HUES6 (cell line): Measurements from ENCODE around the gene BCKDHB.

Experiments
- H3K27ac ChIP-seq: 2 replicates; pipeline ENCODE4 v1.7.0; 2013; ENCODE audit warnings: low read depth, mild to moderate bottlenecking, low read length, inconsistent platforms
- H3K27me3 ChIP-seq: 2 replicates; pipeline ENCODE4 v1.6.1; 2013; ENCODE audit warnings: low read length; ENCODE audit not compliant: control insufficient read depth, insufficient read depth
- H3K36me3 ChIP-seq: 2 replicates; pipeline ENCODE4 v1.6.1; 2013; ENCODE audit warnings: low read length; ENCODE audit not compliant: control insufficient read depth, insufficient read depth
- H3K4me1 ChIP-seq: 2 replicates; pipeline ENCODE4 v1.6.1; 2013; ENCODE audit warnings: low read length; ENCODE audit not compliant: control insufficient read depth, insufficient read depth
- H3K4me3 ChIP-seq: 2 replicates; pipeline ENCODE4 v1.5.1; 2013; ENCODE audit warnings: low read depth, low read length
- H3K9ac ChIP-seq: one replicate; pipeline ENCODE4 v1.6.1; 2013; ENCODE audit warnings: mild to moderate bottlenecking, low read length
- H3K9me3 ChIP-seq: 2 replicates; pipeline ENCODE4 v1.6.1; 2013; ENCODE audit warnings: low read depth, low read length; ENCODE audit not compliant: control insufficient read depth, insufficient read depth

The BCKDHB gene

DNA sequence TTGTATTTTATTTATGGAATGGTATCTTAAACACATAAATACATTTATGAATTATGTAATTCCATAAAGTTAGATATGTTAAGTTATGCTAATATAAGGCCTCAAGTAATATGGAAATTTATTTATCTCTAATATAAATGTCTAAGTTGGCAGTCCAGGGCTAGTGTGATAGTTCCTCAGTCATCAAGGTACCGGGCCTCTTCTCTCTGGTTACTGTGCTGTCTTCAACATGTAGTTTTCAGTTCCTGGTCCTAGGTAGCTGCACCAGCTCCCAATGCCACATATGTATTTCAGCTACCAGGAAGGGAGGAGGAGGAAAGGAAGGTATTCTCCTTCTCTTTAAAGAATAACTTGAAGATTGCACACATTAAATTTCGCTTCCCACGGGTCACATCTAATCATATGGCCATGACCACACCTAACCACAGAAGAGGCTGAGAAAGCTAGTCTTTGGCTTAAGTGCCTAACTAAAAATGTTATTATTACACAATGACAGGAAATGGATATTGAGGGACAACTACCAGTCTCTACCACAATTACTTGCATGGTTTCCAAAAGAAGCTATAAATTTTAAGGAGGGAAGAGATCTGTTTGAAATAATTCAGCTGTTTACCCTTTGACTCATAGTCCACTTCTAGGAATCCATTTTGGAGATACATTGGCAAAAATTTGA, 68.6 kb downstream of the BCKDHB start:
- H3K27me3 ChIP-seq, result no peaks in the 10 kb centered on the region
- H3K4me3 ChIP-seq, result no peak overlapping the region
- H3K27ac ChIP-seq, result no peak overlapping the region
- no peaks in the 10 kb centered on the region for H3K4me1 ChIP-seq
- no peaks in the 10 kb centered on the region for H3K36me3 ChIP-seq
- no peak overlapping the region for H3K9ac ChIP-seq
- H3K9me3 ChIP-seq, result no peaks in the 10 kb centered on the region

GRCh38 chr6:80179695-80180094, 73.2 kb downstream of the BCKDHB start:
- H3K4me1 ChIP-seq, result no peaks in the 10 kb centered on the region
- H3K9ac ChIP-seq, result no peak overlapping the region
- no peaks in the 10 kb centered on the region for H3K36me3 ChIP-seq
- no peaks in the 10 kb centered on the region for H3K27me3 ChIP-seq
- H3K9me3 ChIP-seq, result no peaks in the 10 kb centered on the region
- H3K27ac ChIP-seq, result no peak overlapping the region
- no peak overlapping the region for H3K4me3 ChIP-seq

DNA sequence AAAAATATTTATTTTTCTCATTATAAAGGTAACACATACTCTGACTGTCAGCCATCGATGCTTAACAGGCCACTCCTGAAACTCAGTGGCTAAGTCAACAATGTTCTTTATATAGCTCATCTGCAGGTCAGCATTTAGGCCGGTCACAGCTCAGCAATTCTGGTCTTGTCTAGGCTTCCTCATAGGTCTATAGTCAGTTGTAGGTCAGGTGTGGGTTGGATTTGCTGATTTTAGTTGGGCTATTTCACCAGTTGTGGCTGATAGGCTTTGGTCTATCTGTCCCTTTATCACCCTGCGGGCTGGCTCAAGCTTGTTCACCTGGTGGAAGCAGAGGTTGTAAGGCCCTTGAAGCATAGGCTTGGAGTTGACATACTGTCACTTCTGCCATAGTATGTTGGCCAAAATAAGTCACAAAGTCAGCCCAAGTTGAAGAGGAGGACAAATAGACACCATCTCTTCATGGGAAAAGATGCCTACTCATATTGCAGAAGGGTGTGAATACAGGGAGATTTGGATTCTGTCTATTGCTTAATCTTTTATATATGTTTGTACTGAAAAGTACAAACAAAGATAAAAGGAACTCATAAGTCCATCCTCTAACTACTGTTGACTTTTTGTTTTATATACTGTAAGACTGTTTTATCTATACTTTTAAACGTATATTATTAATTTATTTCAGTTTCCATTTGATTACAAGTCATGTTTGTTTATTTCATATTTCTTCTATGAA, 75.0 kb downstream of the BCKDHB start:
- H3K27ac ChIP-seq, result no peak overlapping the region
- peaks cover 4% of the 10 kb centered on the region; the same call in 1 of the 2 replicates for H3K4me1 ChIP-seq
- H3K9me3 ChIP-seq, result no peaks in the 10 kb centered on the region
- H3K4me3 ChIP-seq, result no peak overlapping the region
- H3K9ac ChIP-seq, result no peak overlapping the region
- H3K36me3 ChIP-seq, result no peaks in the 10 kb centered on the region
- H3K27me3 ChIP-seq, result no peaks in the 10 kb centered on the region

- peaks cover 4% of the 10 kb centered on the region; the same call in 1 of the 2 replicates for H3K4me1 ChIP-seq
- H3K27me3 ChIP-seq, result no peaks in the 10 kb centered on the region
- H3K27ac ChIP-seq, result no peak overlapping the region
- H3K9ac ChIP-seq, result no peak overlapping the region
- no peaks in the 10 kb centered on the region for H3K9me3 ChIP-seq
- H3K36me3 ChIP-seq, result no peaks in the 10 kb centered on the region
- no peak overlapping the region for H3K4me3 ChIP-seq
Measured at GRCh38 chr6:80182308-80182707, 75.8 kb downstream of the BCKDHB start.

GRCh38 chr6:80183019-80183795, 76.7 kb downstream of the BCKDHB start:
- H3K27me3 ChIP-seq, result no peaks in the 10 kb centered on the region
- H3K9me3 ChIP-seq, result no peaks in the 10 kb centered on the region
- no peak overlapping the region for H3K9ac ChIP-seq
- no peaks in the 10 kb centered on the region for H3K36me3 ChIP-seq
- no peak overlapping the region for H3K27ac ChIP-seq
- H3K4me3 ChIP-seq, result no peak overlapping the region
- H3K4me1 ChIP-seq, result peaks cover 4% of the 10 kb centered on the region; the same call in 1 of the 2 replicates

- no peak overlapping the region for H3K4me3 ChIP-seq
- H3K27me3 ChIP-seq, result no peaks in the 10 kb centered on the region
- no peak overlapping the region for H3K9ac ChIP-seq
Measured at GRCh38 chr6:80185492-80185891, 79.0 kb downstream of the BCKDHB start.

DNA sequence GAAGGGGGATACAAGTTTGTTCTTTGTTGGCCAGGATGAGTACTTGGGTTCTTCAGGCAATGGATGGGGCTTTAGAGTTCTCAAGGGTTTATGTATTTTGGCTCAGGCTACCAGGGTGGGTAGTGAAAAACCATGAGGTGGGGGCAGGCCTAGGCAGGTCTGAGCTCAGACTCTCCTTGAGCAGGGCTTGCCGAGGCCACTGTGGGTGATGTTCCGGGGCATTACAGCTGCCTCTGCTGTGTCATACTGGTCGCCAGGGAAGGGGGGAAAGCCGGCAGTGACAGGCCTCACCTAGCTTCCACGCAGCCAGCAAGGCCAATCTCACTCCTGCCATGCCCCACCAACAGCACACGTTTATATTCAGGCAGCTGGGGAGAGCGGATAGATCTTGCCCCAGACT, 79.6 kb downstream of the BCKDHB start:
- peaks cover 4% of the 10 kb centered on the region; the same call in 1 of the 2 replicates for H3K4me1 ChIP-seq
- H3K9me3 ChIP-seq, result no peaks in the 10 kb centered on the region
- no peak overlapping the region for H3K27ac ChIP-seq
- H3K36me3 ChIP-seq, result no peaks in the 10 kb centered on the region
- H3K27me3 ChIP-seq, result no peaks in the 10 kb centered on the region
- H3K9ac ChIP-seq, result no peak overlapping the region
- no peak overlapping the region for H3K4me3 ChIP-seq

More at GRCh38 chr6:80185492-80185891, 79.0 kb downstream of the BCKDHB start:
- Histone ChIP-seq H3K4me1 (peaks cover 4% of the 10 kb centered on the region; the same call in 1 of the 2 replicates), H3K9me3 (no peaks in the 10 kb centered on the region), H3K36me3 (no peaks in the 10 kb centered on the region), H3K27ac (no peak overlapping the region)

GRCh38 chr6:80196906-80197305, 90.4 kb downstream of the BCKDHB start:
- Histone ChIP-seq H3K9ac (no peak overlapping the region), H3K27me3 (no peaks in the 10 kb centered on the region), H3K27ac (no peak overlapping the region), H3K36me3 (no peaks in the 10 kb centered on the region), H3K4me3 (no peak overlapping the region), H3K4me1 (no peaks in the 10 kb centered on the region), H3K9me3 (no peaks in the 10 kb centered on the region)

GRCh38 chr6:80197474-80197873, 91.0 kb downstream of the BCKDHB start:
- no peak overlapping the region for H3K27ac ChIP-seq
- H3K36me3 ChIP-seq, result no peaks in the 10 kb centered on the region
- no peak overlapping the region for H3K9ac ChIP-seq
- H3K9me3 ChIP-seq, result no peaks in the 10 kb centered on the region
- no peaks in the 10 kb centered on the region for H3K4me1 ChIP-seq
- H3K27me3 ChIP-seq, result no peaks in the 10 kb centered on the region
- no peak overlapping the region for H3K4me3 ChIP-seq

DNA sequence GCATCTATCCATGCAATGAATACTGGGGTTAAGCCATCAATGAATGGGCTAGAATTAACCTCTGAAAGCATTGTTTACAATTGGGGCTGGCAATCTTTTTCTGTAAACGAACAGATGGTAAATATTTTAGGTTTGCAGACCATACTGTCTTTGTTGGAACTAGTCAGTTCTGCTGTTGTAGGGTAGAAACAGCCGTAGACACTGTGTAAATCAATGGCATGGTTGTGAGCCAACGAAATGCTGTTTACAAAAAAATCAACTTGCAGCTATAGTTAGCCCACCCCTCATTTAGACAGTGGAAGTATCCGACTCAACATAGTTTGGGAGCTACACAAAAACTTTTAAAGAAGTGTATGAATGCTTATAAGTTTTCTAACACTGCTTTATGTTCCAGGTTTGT, 91.5 kb downstream of the BCKDHB start:
- H3K27me3 ChIP-seq, result no peaks in the 10 kb centered on the region
- no peak overlapping the region for H3K27ac ChIP-seq
- H3K4me1 ChIP-seq, result no peaks in the 10 kb centered on the region
- H3K9ac ChIP-seq, result no peak overlapping the region
- peaks cover under 1% of the 10 kb centered on the region; the same call in 1 of the 2 replicates for H3K36me3 ChIP-seq
- no peak overlapping the region for H3K4me3 ChIP-seq
- no peaks in the 10 kb centered on the region for H3K9me3 ChIP-seq

- Histone ChIP-seq H3K4me1 (no peaks in the 10 kb centered on the region), H3K9ac (no peak overlapping the region), H3K27ac (no peak overlapping the region), H3K36me3 (peaks cover 8% of the 10 kb centered on the region; the same call in 1 of the 2 replicates), H3K9me3 (no peaks in the 10 kb centered on the region), H3K27me3 (no peaks in the 10 kb centered on the region), H3K4me3 (no peak overlapping the region)
Measured at GRCh38 chr6:80203283-80203682, 96.8 kb downstream of the BCKDHB start.
